Nephron (organoid): ENCODE data around the gene UBASH3B.

Source experiments
- H3K27ac Mint-ChIP-seq, 3 experiments: 2 replicates each; pipeline ENCODE4 v1.8.0; 2020; ENCODE audit warnings: mixed read lengths in 3 of 3, mild to moderate bottlenecking in 2 of 3, moderate library complexity in 1 of 3
- H3K27me3 Mint-ChIP-seq: 2 replicates; pipeline ENCODE4 v1.8.0; 2021; ENCODE audit warnings: low read depth, mild to moderate bottlenecking, moderate library complexity, mixed read lengths
- H3K36me3 Mint-ChIP-seq: 2 replicates; pipeline ENCODE4 v1.8.0; 2020; ENCODE audit warnings: low read depth, mixed read lengths
- H3K4me1 Mint-ChIP-seq: 2 replicates; pipeline ENCODE4 v1.8.0; 2020; ENCODE audit warnings: mixed read lengths
- H3K4me3 Mint-ChIP-seq, 3 experiments: 2 replicates each; pipeline ENCODE4 v1.8.0; 2020; ENCODE audit warnings: mild to moderate bottlenecking in 3 of 3, mixed read lengths in 3 of 3, moderate library complexity in 2 of 3
- H3K9me3 Mint-ChIP-seq: 2 replicates; pipeline ENCODE4 v1.8.0; 2020; ENCODE audit warnings: mixed read lengths
- TF ChIP-seq, protein P1 (sequence below), 3 experiments: fragments of 200-600 bp; sonication (generic); IDR thresholded peaks; one replicate each; pipeline ENCODE4 v1.5.0; 2021; ENCODE audit warnings: antibody characterized with exemption in 3 of 3; ENCODE audit not compliant: unreplicated experiment in 3 of 3

UBASH3B gene

DNA sequence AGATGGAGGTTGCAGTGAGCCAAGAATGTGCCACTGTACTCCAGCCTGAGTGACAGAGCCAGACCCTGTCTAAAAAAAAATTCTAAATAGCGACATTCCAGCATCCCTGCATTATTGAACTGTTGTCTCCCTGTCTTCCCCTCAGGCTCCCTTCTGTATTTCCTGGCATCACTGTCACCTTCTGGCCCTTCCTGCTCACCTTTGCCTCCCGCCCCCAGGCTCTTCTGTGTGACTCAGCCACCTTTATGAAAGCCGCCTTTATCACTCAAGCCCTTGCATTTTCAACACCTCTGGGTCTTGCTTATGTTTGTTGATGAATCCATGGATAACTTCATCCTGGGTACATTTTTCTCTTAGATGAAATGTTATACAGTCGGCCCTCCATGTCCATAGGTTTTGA, 21.1 kb downstream of the UBASH3B start:
- Mint-ChIP-seq H3K27me3 (peaks cover 8% of the 10 kb centered on the region), H3K36me3 (peaks cover 2% of the 10 kb centered on the region), H3K27ac (no peak overlapping the region), H3K4me3 (no peak overlapping the region), H3K4me1 (peaks cover 25% of the 10 kb centered on the region), H3K9me3 (no peaks in the 10 kb centered on the region)
- TF ChIP-seq, protein P1, sequence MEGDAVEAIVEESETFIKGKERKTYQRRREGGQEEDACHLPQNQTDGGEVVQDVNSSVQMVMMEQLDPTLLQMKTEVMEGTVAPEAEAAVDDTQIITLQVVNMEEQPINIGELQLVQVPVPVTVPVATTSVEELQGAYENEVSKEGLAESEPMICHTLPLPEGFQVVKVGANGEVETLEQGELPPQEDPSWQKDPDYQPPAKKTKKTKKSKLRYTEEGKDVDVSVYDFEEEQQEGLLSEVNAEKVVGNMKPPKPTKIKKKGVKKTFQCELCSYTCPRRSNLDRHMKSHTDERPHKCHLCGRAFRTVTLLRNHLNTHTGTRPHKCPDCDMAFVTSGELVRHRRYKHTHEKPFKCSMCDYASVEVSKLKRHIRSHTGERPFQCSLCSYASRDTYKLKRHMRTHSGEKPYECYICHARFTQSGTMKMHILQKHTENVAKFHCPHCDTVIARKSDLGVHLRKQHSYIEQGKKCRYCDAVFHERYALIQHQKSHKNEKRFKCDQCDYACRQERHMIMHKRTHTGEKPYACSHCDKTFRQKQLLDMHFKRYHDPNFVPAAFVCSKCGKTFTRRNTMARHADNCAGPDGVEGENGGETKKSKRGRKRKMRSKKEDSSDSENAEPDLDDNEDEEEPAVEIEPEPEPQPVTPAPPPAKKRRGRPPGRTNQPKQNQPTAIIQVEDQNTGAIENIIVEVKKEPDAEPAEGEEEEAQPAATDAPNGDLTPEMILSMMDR (IDR thresholded peaks at IDR 0.05; ENCODE audit: unreplicated experiment in 3 of 3), result no peak

DNA sequence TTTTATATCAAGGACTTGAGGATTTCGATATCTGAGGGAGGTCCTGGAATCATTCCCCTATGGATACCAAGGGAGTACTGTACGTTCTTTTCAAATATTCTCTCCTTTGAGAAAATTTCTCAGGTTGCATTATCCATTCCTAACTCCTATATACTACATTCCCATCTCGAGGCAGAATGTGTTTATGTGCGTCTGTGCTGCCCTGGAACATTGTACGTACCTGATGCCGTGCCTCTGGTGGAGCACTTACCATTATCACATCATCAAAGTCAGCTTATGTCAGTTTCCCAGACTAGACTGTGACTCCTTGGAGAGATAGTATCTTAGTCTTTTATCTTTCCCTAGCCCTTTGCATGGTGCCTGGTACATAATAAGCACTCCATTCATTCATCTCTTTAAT, 21.7 kb downstream of the UBASH3B start:
- H3K4me3 Mint-ChIP-seq, result no peak overlapping the region
- no peaks in the 10 kb centered on the region for H3K9me3 Mint-ChIP-seq
- H3K27me3 Mint-ChIP-seq, result peaks cover 8% of the 10 kb centered on the region
- peaks cover 22% of the 10 kb centered on the region for H3K4me1 Mint-ChIP-seq
- no peaks in the 10 kb centered on the region for H3K36me3 Mint-ChIP-seq
- H3K27ac Mint-ChIP-seq, result no peak overlapping the region
- TF ChIP-seq, protein P1 (IDR thresholded peaks at IDR 0.05; ENCODE audit: unreplicated experiment in 3 of 3), result no peak

DNA sequence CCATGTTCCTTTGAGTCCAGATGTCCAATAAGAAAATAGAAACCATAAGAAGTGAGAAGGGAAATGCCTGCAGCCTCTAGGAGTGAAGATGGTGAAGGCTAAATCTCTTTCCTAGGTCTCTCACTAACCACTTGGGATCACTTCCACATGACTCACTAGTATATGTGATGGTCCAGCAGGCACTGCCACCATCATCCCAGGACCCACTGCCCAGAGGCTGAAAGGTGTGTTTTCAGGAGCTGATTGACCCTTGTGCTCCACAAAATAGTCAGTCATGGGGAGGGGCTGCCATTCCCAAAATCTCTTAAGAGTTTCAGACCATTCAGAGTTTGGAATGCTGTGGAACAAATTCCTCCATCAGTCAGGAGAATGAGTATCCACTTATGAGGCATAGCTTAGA, 22.9 kb downstream of the UBASH3B start:
- TF ChIP-seq, protein P1 (IDR thresholded peaks at IDR 0.05; ENCODE audit: unreplicated experiment in 3 of 3), result no peak
- no peaks in the 10 kb centered on the region for H3K9me3 Mint-ChIP-seq
- H3K27ac Mint-ChIP-seq, result no peak overlapping the region
- no peaks in the 10 kb centered on the region for H3K36me3 Mint-ChIP-seq
- peaks cover 8% of the 10 kb centered on the region for H3K27me3 Mint-ChIP-seq
- peaks cover 15% of the 10 kb centered on the region for H3K4me1 Mint-ChIP-seq
- no peak overlapping the region for H3K4me3 Mint-ChIP-seq

DNA sequence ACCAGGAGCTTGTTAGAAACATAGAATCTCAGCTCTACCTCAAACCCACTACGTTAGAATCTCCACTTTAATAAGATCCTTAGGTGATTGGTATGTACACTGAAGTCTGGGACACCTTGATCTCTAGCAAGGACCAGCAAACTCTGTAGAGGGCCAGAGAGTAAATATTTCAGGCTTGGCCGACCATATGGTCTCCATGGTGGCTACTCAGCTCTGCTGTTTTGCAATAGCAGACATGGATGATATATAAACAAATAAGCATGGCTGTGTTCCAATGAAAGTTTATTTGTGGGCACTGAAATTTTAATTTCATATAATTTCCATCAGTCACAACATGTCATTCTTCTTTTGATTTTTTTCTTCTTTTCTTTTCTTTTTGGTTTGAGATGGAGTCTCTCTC, 23.9 kb downstream of the UBASH3B start:
- no peaks in the 10 kb centered on the region for H3K9me3 Mint-ChIP-seq
- no peak overlapping the region for H3K27ac Mint-ChIP-seq
- H3K4me1 Mint-ChIP-seq, result peaks cover 10% of the 10 kb centered on the region
- no peaks in the 10 kb centered on the region for H3K36me3 Mint-ChIP-seq
- no peak overlapping the region for H3K4me3 Mint-ChIP-seq
- peaks cover 8% of the 10 kb centered on the region for H3K27me3 Mint-ChIP-seq
- TF ChIP-seq, protein P1 (IDR thresholded peaks at IDR 0.05; ENCODE audit: unreplicated experiment in 3 of 3), result no peak

DNA sequence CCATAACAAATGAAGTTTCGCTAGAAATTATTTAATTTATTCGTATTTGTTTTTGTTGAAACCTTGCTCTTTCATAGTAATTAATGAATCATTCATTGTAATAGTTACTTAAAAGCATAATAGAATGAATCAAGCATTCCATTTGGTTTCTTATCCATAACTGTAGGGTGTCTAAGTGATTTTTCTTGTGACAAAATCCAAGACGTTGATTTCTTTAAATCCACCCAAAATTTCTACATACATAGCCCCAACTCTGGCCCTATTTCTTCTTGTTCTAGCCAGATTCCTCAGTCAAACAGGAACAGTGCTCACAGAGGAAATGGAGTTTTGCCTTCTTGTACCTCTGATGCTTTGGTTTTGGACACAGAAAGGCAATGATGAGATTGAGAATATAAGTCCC, 25.5 kb downstream of the UBASH3B start:
- TF ChIP-seq, protein P1 (IDR thresholded peaks at IDR 0.05; ENCODE audit: unreplicated experiment in 3 of 3), result no peak
- Mint-ChIP-seq H3K4me3 (no peak overlapping the region), H3K9me3 (no peaks in the 10 kb centered on the region), H3K36me3 (no peaks in the 10 kb centered on the region), H3K27me3 (peaks cover 8% of the 10 kb centered on the region), H3K27ac (no peak overlapping the region), H3K4me1 (peaks cover 6% of the 10 kb centered on the region)

DNA sequence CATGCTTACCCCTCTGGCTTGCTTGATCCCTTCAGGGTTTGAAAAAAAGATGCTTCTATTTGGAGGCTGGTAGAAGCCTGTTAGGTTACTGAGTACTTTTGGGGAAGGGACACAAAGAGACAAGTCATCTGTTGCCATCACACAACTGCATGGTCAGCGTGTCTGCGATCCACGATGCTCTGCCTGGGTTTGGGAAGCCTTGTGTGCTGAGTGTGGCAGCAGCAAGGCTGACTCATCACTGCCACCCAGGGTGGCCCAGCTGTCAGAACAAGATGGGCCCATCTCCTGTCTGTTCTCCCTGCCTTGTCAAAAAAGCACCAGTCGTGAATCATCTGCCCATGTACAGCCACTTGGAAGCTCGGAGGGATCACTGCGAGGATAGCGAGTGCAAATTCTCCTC, 26.2 kb downstream of the UBASH3B start:
- H3K9me3 Mint-ChIP-seq, result no peaks in the 10 kb centered on the region
- TF ChIP-seq, protein P1 (IDR thresholded peaks at IDR 0.05; ENCODE audit: unreplicated experiment in 3 of 3), result no peak
- no peaks in the 10 kb centered on the region for H3K36me3 Mint-ChIP-seq
- peaks cover 10% of the 10 kb centered on the region for H3K4me1 Mint-ChIP-seq
- no peak overlapping the region for H3K4me3 Mint-ChIP-seq
- H3K27me3 Mint-ChIP-seq, result peaks cover 5% of the 10 kb centered on the region
- no peak overlapping the region for H3K27ac Mint-ChIP-seq
